SK-N-SH (cell line): ENCODE results near the gene ZC3H7A. TPM values are rescaled to one million over a fixed set of nuclear protein-coding genes. Genes with fewer than 3 reads are reported as not detected.

Source experiments
- CTCF ChIA-PET: fragments of 300-600, 350-600 bp; formaldehyde crosslinking; extraction: SDS; loops from one replicate; lab custom pipeline; 2021; lab: Yijun Ruan, JAX
- POLR2A ChIA-PET: fragments of 350-600 bp; sonication (Branson Sonifier 250); formaldehyde crosslinking; extraction: SDS; loops from one replicate; lab custom pipeline; 2020; ENCODE audit warnings: antibody characterized with exemption, inconsistent platforms; lab: Yijun Ruan, JAX
- DNase-seq: peaks from one replicate; pipeline ENCODE4 v3.0.0; 2012
- H2AFZ ChIP-seq: fragments of 200-600 bp; sonication (generic); 2 replicates; pipeline ENCODE4 v1.8.1; 2016; ENCODE audit warnings: antibody characterized with exemption, mild to moderate bottlenecking, low read depth
- H3F3A ChIP-seq: fragments of 200-600 bp; sonication (generic); replicated peaks from 2 replicates; pipeline ENCODE3; 2016; ENCODE audit warnings: antibody characterized with exemption, mild to moderate bottlenecking; ENCODE audit not compliant: insufficient read depth
- H3K27ac ChIP-seq, 2 experiments: fragments of 200-500 bp in 1 of 2; fragments of 200-600 bp in 1 of 2; sonication (Bioruptor generic) in 1 of 2; sonication (generic), shearing (Covaris generic) in 1 of 2; 2 replicates each; pipeline versions ENCODE4 v1.5.1 to v1.6.1; 2014 to 2016; ENCODE audit warnings: low read depth in 2 of 2, inconsistent platforms in 1 of 2, low read length in 1 of 2, mild to moderate bottlenecking in 1 of 2, mixed read lengths in 1 of 2
- H3K27me3 ChIP-seq: fragments of 200-600 bp; sonication (generic), shearing (Covaris generic); 2 replicates; pipeline ENCODE4 v1.6.1; 2016; ENCODE audit warnings: mixed run types; ENCODE audit not compliant: insufficient read depth
- H3K36me3 ChIP-seq, 2 experiments: fragments of 200-500 bp in 1 of 2; fragments of 200-600 bp in 1 of 2; sonication (Bioruptor generic) in 1 of 2; sonication (generic) in 1 of 2; replicated peaks in 1 of 2; 2 replicates each; pipeline versions ENCODE3 to v1.5.1; 2014 to 2016; ENCODE audit warnings: low read length in 1 of 2, mild to moderate bottlenecking in 1 of 2; ENCODE audit not compliant: insufficient read depth in 2 of 2, control insufficient read depth in 1 of 2
- H3K4me1 ChIP-seq, 2 experiments: fragments of 200-500 bp in 1 of 2; fragments of 200-600 bp in 1 of 2; sonication (Bioruptor generic) in 1 of 2; sonication (generic), shearing (Covaris generic) in 1 of 2; 2 replicates each; pipeline versions ENCODE4 v1.5.1 to v1.6.1; 2014 to 2016; ENCODE audit warnings: low read depth in 1 of 2, low read length in 1 of 2, mixed run types in 1 of 2; ENCODE audit not compliant: insufficient read depth in 2 of 2, control insufficient read depth in 1 of 2
- H3K4me2 ChIP-seq: fragments of 200-600 bp; sonication (generic), shearing (Covaris generic); 2 replicates; pipeline ENCODE4 v1.6.1; 2017; ENCODE audit warnings: mixed run types
- H3K4me3 ChIP-seq, 2 experiments: fragments of 200-500 bp in 1 of 2; fragments of 200-600 bp in 1 of 2; sonication (Bioruptor generic) in 1 of 2; sonication (generic), shearing (Covaris generic) in 1 of 2; 2 replicates each; pipeline versions ENCODE4 v1.5.1 to v1.8.1; 2014 to 2016; ENCODE audit warnings: low read depth in 2 of 2, inconsistent platforms in 1 of 2, low read length in 1 of 2, mild to moderate bottlenecking in 1 of 2, mixed read lengths in 1 of 2, moderate library complexity in 1 of 2
- H3K79me2 ChIP-seq: fragments of 200-600 bp; sonication (generic); 2 replicates; pipeline ENCODE4 v1.8.1; 2017; ENCODE audit warnings: mild to moderate bottlenecking; ENCODE audit not compliant: insufficient read depth
- H3K9ac ChIP-seq: fragments of 200-600 bp; sonication (generic); 2 replicates; pipeline ENCODE4 v1.6.1; 2017; ENCODE audit warnings: mixed run types
- H3K9me2 ChIP-seq: fragments of 200-600 bp; sonication (generic); 2 replicates; pipeline ENCODE4 v1.6.1; 2017; ENCODE audit warnings: mixed run types
- H3K9me3 ChIP-seq: fragments of 200-600 bp; sonication (generic); 2 replicates; pipeline ENCODE4 v1.6.1; 2017; ENCODE audit warnings: mixed run types, mild to moderate bottlenecking, moderate library complexity
- H4K20me1 ChIP-seq: fragments of 200-600 bp; sonication (generic); 2 replicates; pipeline ENCODE4 v1.6.1; 2017; ENCODE audit warnings: mild to moderate bottlenecking, mixed run types; ENCODE audit not compliant: insufficient read depth
- CHD2 ChIP-seq: fragments of 150-350 bp; IDR thresholded peaks from 2 replicates; pipeline ENCODE4 v1.6.1; 2018; ENCODE audit warnings: low read length; ENCODE audit not compliant: partially characterized antibody
- ELF1 ChIP-seq: IDR thresholded peaks from 2 replicates; pipeline ENCODE4 v1.4.0; 2012
- EP300 ChIP-seq, 2 experiments: IDR thresholded peaks; 2 replicates each; pipeline versions ENCODE4 v1.4.0 to v1.6.1; 2012; ENCODE audit warnings: borderline replicate concordance in 1 of 2, low read depth in 1 of 2, low read length in 1 of 2
- FOSL2 ChIP-seq: IDR thresholded peaks from 2 replicates; pipeline ENCODE4 v1.4.0; 2012; ENCODE audit warnings: low read depth, mild to moderate bottlenecking, moderate library complexity, borderline replicate concordance
- FOXJ3 ChIP-seq: sonication (generic); formaldehyde crosslinking; IDR thresholded peaks from 2 replicates; pipeline ENCODE4 v1.5.1; 2020; ENCODE audit warnings: mild to moderate bottlenecking, missing genetic modification reagents
- GATA2 ChIP-seq: sonication (generic); formaldehyde crosslinking; IDR thresholded peaks from 2 replicates; pipeline ENCODE4 v1.5.0; 2020; ENCODE audit warnings: mild to moderate bottlenecking, missing genetic modification reagents
- IRF3 ChIP-seq: fragments of 150-350 bp; IDR thresholded peaks from 2 replicates; pipeline ENCODE4 v1.6.1; 2016; ENCODE audit warnings: mild to moderate bottlenecking, low read depth, low read length
- JUND ChIP-seq: IDR thresholded peaks from 2 replicates; pipeline ENCODE4 v1.4.0; 2012
- MAX ChIP-seq: IDR thresholded peaks from 2 replicates; pipeline ENCODE4 v1.4.0; 2012; ENCODE audit warnings: low read depth
- MXI1 ChIP-seq: IDR thresholded peaks from 2 replicates; pipeline ENCODE4 v1.6.1; 2012; ENCODE audit warnings: mild to moderate bottlenecking, low read depth, low read length, improper control_type of control experiment
- NFIC ChIP-seq: IDR thresholded peaks from 2 replicates; pipeline ENCODE4 v1.4.0; 2012; ENCODE audit warnings: borderline replicate concordance
- NRF1 ChIP-seq: IDR thresholded peaks from 2 replicates; pipeline ENCODE4 v1.6.1; 2012; ENCODE audit warnings: low read depth, mild to moderate bottlenecking, low read length
- POLR2AphosphoS5 ChIP-seq: IDR thresholded peaks from 2 replicates; pipeline ENCODE4 v1.6.1; 2012; ENCODE audit warnings: low read depth, low read length
- RAD21 ChIP-seq: IDR thresholded peaks from 2 replicates; pipeline ENCODE4 v1.6.1; 2012; ENCODE audit warnings: mild to moderate bottlenecking, low read length
- REST ChIP-seq: IDR thresholded peaks from 2 replicates; pipeline ENCODE4 v1.6.1; 2012; ENCODE audit warnings: mild to moderate bottlenecking, low read depth, low read length, moderate library complexity
- RFX5 ChIP-seq: IDR thresholded peaks from 2 replicates; pipeline ENCODE4 v1.6.1; 2012; ENCODE audit warnings: mild to moderate bottlenecking, improper control_type of control experiment, low read length
- SIN3A ChIP-seq: IDR thresholded peaks from 2 replicates; pipeline ENCODE4 v1.6.1; 2012; ENCODE audit warnings: low read depth, mild to moderate bottlenecking, low read length, moderate library complexity, borderline replicate concordance
- SMC3 ChIP-seq: IDR thresholded peaks from 2 replicates; pipeline ENCODE4 v1.6.1; 2012; ENCODE audit warnings: low read depth, low read length, improper control_type of control experiment
- TAF1 ChIP-seq: IDR thresholded peaks from 2 replicates; pipeline ENCODE4 v1.6.1; 2012; ENCODE audit warnings: low read depth, mild to moderate bottlenecking, low read length, moderate library complexity, borderline replicate concordance
- TCF12 ChIP-seq: IDR thresholded peaks from 2 replicates; pipeline ENCODE4 v1.4.0; 2012
- TEAD4 ChIP-seq: IDR thresholded peaks from 2 replicates; pipeline ENCODE4 v1.4.0; 2012; ENCODE audit warnings: mild to moderate bottlenecking, borderline replicate concordance; ENCODE audit not compliant: insufficient read depth
- USF1 ChIP-seq: IDR thresholded peaks from 2 replicates; pipeline ENCODE4 v1.4.0; 2012; ENCODE audit warnings: low read depth, borderline replicate concordance
- ZBTB33 ChIP-seq: IDR thresholded peaks from 2 replicates; pipeline ENCODE4 v1.4.0; 2012; ENCODE audit warnings: low read depth, borderline replicate concordance
- WGBS: methylation state at CpG from one replicate; pipeline ENCODE4 v1.1.6; 2017; ENCODE audit warnings: low lambda C conversion rate; 5-methylcytosine and 5-hydroxymethylcytosine counted together
- polyA plus RNA-seq, 3 experiments: library from polyadenylated mRNA; depleted of rRNA; stranded (reverse); fragments of >200 nt; gene quantifications; 2 replicates each; pipeline ENCODE4 v1.2.3, GENCODE V29; 2012

The ZC3H7A gene
- polyA plus RNA-seq, 1 of the 3 experiments (the other 2 are of a cell fraction): 31.9 TPM

GRCh38 chr16:11748404-11749254 is 48.4 kb downstream of the ZC3H7A start (continued):
- TF ChIP-seq ZBTB33 (no peak), USF1 (no peak), RFX5 (no peak), MAX (no peak)

GRCh38 chr16:11747949-11748403 is 49.1 kb downstream of the ZC3H7A start:
- no peak overlapping the region for H3K4me2 ChIP-seq
- ChIA-PET CTCF (no interaction called here), POLR2A (no interaction called here)

More at GRCh38 chr16:11747949-11748403, 49.1 kb downstream of the ZC3H7A start:
- TF ChIP-seq TEAD4: no peak
- no peak for TF ChIP-seq POLR2AphosphoS5
- no peak for TF ChIP-seq FOSL2
- TF ChIP-seq ELF1: no peak
- TF ChIP-seq EP300 (IDR thresholded peaks at IDR 0.05; ENCODE audit: borderline replicate concordance in 1 of 2, low read depth in 1 of 2, low read length in 1 of 2): no peak
- TF ChIP-seq TCF12: no peak
- no peak for TF ChIP-seq TAF1
- TF ChIP-seq JUND: no peak
- no peak for TF ChIP-seq GATA2 (CRISPR knock-in tag)
- no peak for TF ChIP-seq RAD21
- TF ChIP-seq FOXJ3 (CRISPR knock-in tag): no peak
- no peak for TF ChIP-seq MXI1
- no peak for TF ChIP-seq SMC3
- no peak for TF ChIP-seq NRF1
- no peak for TF ChIP-seq NFIC
- no peak for TF ChIP-seq IRF3
- TF ChIP-seq SIN3A: no peak
- TF ChIP-seq REST: no peak
- TF ChIP-seq CHD2: no peak
- TF ChIP-seq MAX: no peak
- TF ChIP-seq, all 33 proteins: peak for 0
- Histone ChIP-seq H3K79me2 (0 out of 2 replicates have a peak, but pooled peaks cover 5% of the 10 kb centered on the region), H3K27me3 (no peaks in the 10 kb centered on the region), H3F3A (peaks cover 23% of the 10 kb centered on the region), H4K20me1 (no peaks in the 10 kb centered on the region), H3K36me3 (peaks cover 28 to 36% of the 10 kb centered on the region in 2 experiments), H3K4me3 (no peak overlapping the region), H3K9me2 (no peaks in the 10 kb centered on the region), H3K27ac (no peak overlapping the region), H3K9ac (no peak overlapping the region), H3K9me3 (no peaks in the 10 kb centered on the region), H3K4me1 (peaks cover 0 to 4% of the 10 kb centered on the region in 2 experiments; a peak in 2 of 4 replicates), H2AFZ (no peak overlapping the region)
- DNase-seq: no peak
- 95% methylated on average over 7 of the region's 7 CpGs for WGBS
